CD14-positive monocyte (primary cell): ENCODE data around the gene LYRM4. TPM values are rescaled to one million over a fixed set of nuclear protein-coding genes. Genes with fewer than 3 reads are reported as not detected.
A peak's percentile ranks its signal among the peaks of the same experiment; 100 is the strongest.

Experiments
- DNase-seq, 3 donors: peaks; one replicate each; pipeline ENCODE4 v3.0.0-alpha.2; 2011 to 2022
- H2AFZ ChIP-seq: 2 replicates; pipeline ENCODE4 v1.6.0; 2012; ENCODE audit warnings: mild to moderate bottlenecking, low read depth, low read length, inconsistent platforms; ENCODE audit not compliant: insufficient read depth, poor library complexity, severe bottlenecking
- H3K27ac ChIP-seq, 2 donors: 1 replicate in 1 of 2; 2 replicates in 1 of 2; pipeline ENCODE4 v1.5.1; 2012 to 2013; ENCODE audit warnings: low read length in 2 of 2, control low read depth in 1 of 2, inconsistent platforms in 1 of 2, low read depth in 1 of 2, mild to moderate bottlenecking in 1 of 2
- H3K27me3 ChIP-seq, 2 donors: one replicate each; pipeline versions ENCODE4 v1.6.0 to v1.6.1; 2011 to 2013; ENCODE audit warnings: low read length in 2 of 2; ENCODE audit not compliant: control insufficient read depth in 2 of 2, insufficient read depth in 2 of 2
- H3K36me3 ChIP-seq, 2 donors: replicated peaks in 1 of 2; 1 replicate in 1 of 2; 2 replicates in 1 of 2; pipeline versions ENCODE4 v1.5.1 to v1.6.1; 2012 to 2013; ENCODE audit warnings: low read length in 2 of 2, control low read depth in 1 of 2, inconsistent platforms in 1 of 2, mild to moderate bottlenecking in 1 of 2; ENCODE audit not compliant: insufficient read depth in 2 of 2, control insufficient read depth in 1 of 2
- H3K4me1 ChIP-seq, 2 donors: 1 replicate in 1 of 2; 2 replicates in 1 of 2; pipeline versions ENCODE4 v1.5.1 to v1.6.1; 2012 to 2013; ENCODE audit warnings: low read length in 2 of 2, control low read depth in 1 of 2, inconsistent platforms in 1 of 2, mild to moderate bottlenecking in 1 of 2, moderate library complexity in 1 of 2; ENCODE audit not compliant: insufficient read depth in 2 of 2, control insufficient read depth in 1 of 2
- H3K4me2 ChIP-seq: replicated peaks from 2 replicates; pipeline ENCODE3; 2012; ENCODE audit warnings: low read length, moderate library complexity, mild to moderate bottlenecking; ENCODE audit not compliant: poor library complexity, severe bottlenecking; ENCODE audit errors: extremely low read depth
- H3K4me3 ChIP-seq, 3 experiments: fragments of 200-600 bp in 1 of 3; sonication (generic) in 1 of 3; replicated peaks in 1 of 3; 1 replicate in 2 of 3; 2 replicates in 1 of 3; pipeline ENCODE4 v1.5.1; 2011 to 2013; ENCODE audit warnings: low read length in 3 of 3, mild to moderate bottlenecking in 3 of 3, control low read depth in 2 of 3, low read depth in 2 of 3, inconsistent platforms in 1 of 3, moderate library complexity in 1 of 3
- H3K79me2 ChIP-seq: 2 replicates; pipeline ENCODE4 v1.6.0; 2012; ENCODE audit warnings: mild to moderate bottlenecking, control low read depth, inconsistent platforms, low read length, moderate library complexity; ENCODE audit not compliant: insufficient read depth
- H3K9ac ChIP-seq: 2 replicates; pipeline ENCODE4 v1.6.0; 2017; ENCODE audit warnings: low read length, mild to moderate bottlenecking; ENCODE audit not compliant: insufficient read depth, poor library complexity, severe bottlenecking
- H3K9me3 ChIP-seq, 2 donors: replicated peaks in 1 of 2; 1 replicate in 1 of 2; 2 replicates in 1 of 2; pipeline versions ENCODE4 v1.5.1 to v1.6.1; 2012 to 2013; ENCODE audit warnings: low read length in 2 of 2, control low read depth in 1 of 2; ENCODE audit not compliant: control insufficient read depth in 1 of 2, insufficient read depth in 1 of 2
- H4K20me1 ChIP-seq: 2 replicates; pipeline ENCODE4 v1.6.0; 2012; ENCODE audit warnings: mild to moderate bottlenecking, low read length, control low read depth, moderate library complexity; ENCODE audit not compliant: insufficient read depth
- H3K27ac Mint-ChIP-seq, 7 donors: one replicate each; pipeline ENCODE4 v1.8.0; 2020; ENCODE audit warnings: mild to moderate bottlenecking in 7 of 7, mixed read lengths in 7 of 7, moderate library complexity in 6 of 7, inconsistent platforms in 2 of 7
- H3K27me3 Mint-ChIP-seq, 3 donors: one replicate each; pipeline ENCODE4 v1.8.0; 2021 to 2022; ENCODE audit warnings: low read depth in 3 of 3, mild to moderate bottlenecking in 3 of 3, mixed read lengths in 3 of 3, moderate library complexity in 3 of 3, inconsistent platforms in 1 of 3
- H3K36me3 Mint-ChIP-seq, 2 donors: one replicate each; pipeline ENCODE4 v1.8.0; 2020; ENCODE audit warnings: mixed read lengths in 2 of 2, inconsistent platforms in 1 of 2, mild to moderate bottlenecking in 1 of 2
- H3K4me1 Mint-ChIP-seq: one replicate; pipeline ENCODE4 v1.8.0; 2020; ENCODE audit warnings: mild to moderate bottlenecking, mixed read lengths
- H3K4me3 Mint-ChIP-seq, 2 donors: one replicate each; pipeline ENCODE4 v1.8.0; 2020; ENCODE audit warnings: mild to moderate bottlenecking in 2 of 2, mixed read lengths in 2 of 2, moderate library complexity in 1 of 2
- H3K9me3 Mint-ChIP-seq, 7 donors: one replicate each; pipeline ENCODE4 v1.8.0; 2020 to 2022; ENCODE audit warnings: mixed read lengths in 7 of 7, mild to moderate bottlenecking in 6 of 7, moderate library complexity in 6 of 7, inconsistent platforms in 2 of 7
- WGBS: methylation state at CpG from one replicate; pipeline ENCODE4 v1.1.5; 2013; ENCODE audit warnings: missing lambda C conversion rate; ENCODE audit not compliant: insufficient coverage; 5-methylcytosine and 5-hydroxymethylcytosine counted together
- intact Hi-C, 2 donors: fragments of 100-400 bp; cut with micrococcal nuclease; formaldehyde crosslinking; loops; one replicate each; pipeline versions ENCODE4 v1.15.0 to v1.15.1; 2023
- polyA plus RNA-seq, 3 donors: library from polyadenylated mRNA; depleted of rRNA in 1 of 3; unstranded in 2 of 3; stranded (reverse) in 1 of 3; fragments of 300-500 nt in 2 of 3; fragments of >200 nt in 1 of 3; fragmentation: Illumina TruSeq in 2 of 3; gene quantifications; 1 replicate in 2 of 3; 2 replicates in 1 of 3; pipeline ENCODE4 v1.2.3, GENCODE V29; 2012 to 2021
- TF ChIP-seq, protein P1 (sequence below): fragments of 200-600 bp; IDR thresholded peaks from one replicate; pipeline ENCODE4 v1.8.0; 2022; ENCODE audit warnings: antibody characterized with exemption, mild to moderate bottlenecking

LYRM4 gene
- polyA plus RNA-seq, 3 donors, result 13.7 to 19.6 (median 18.1) TPM

GRCh38 chr6:5208057-5208456 is 52.7 kb downstream of the LYRM4 start:
- Mint-ChIP-seq H3K36me3 (peaks cover 9 to 18% of the 10 kb centered on the region in 2 donors), H3K27ac (peak overlapping the region in 1 of 7 donors; percentile 32), H3K4me1 (peaks cover 29% of the 10 kb centered on the region), H3K27me3 (no peaks in the 10 kb centered on the region), H3K9me3 (no peaks in the 10 kb centered on the region), H3K4me3 (no peak overlapping the region)
- Histone ChIP-seq H3K79me2 (no peaks in the 10 kb centered on the region), H3K4me3 (no peak overlapping the region), H3K27ac (no peak overlapping the region), H3K27me3 (no peaks in the 10 kb centered on the region), H3K4me1 (peaks cover 31 to 32% of the 10 kb centered on the region in 2 donors), H4K20me1 (no peaks in the 10 kb centered on the region), H3K9me3 (no peaks in the 10 kb centered on the region), H3K9ac (no peak overlapping the region), H2AFZ (no peak overlapping the region), H3K36me3 (peaks cover 0 to 3% of the 10 kb centered on the region in 2 donors), H3K4me2 (no peak overlapping the region)
- WGBS, result no CpG with 5 or more reads among the region's 2 CpGs
- DNase-seq, result no peak
- TF ChIP-seq, protein P1, sequence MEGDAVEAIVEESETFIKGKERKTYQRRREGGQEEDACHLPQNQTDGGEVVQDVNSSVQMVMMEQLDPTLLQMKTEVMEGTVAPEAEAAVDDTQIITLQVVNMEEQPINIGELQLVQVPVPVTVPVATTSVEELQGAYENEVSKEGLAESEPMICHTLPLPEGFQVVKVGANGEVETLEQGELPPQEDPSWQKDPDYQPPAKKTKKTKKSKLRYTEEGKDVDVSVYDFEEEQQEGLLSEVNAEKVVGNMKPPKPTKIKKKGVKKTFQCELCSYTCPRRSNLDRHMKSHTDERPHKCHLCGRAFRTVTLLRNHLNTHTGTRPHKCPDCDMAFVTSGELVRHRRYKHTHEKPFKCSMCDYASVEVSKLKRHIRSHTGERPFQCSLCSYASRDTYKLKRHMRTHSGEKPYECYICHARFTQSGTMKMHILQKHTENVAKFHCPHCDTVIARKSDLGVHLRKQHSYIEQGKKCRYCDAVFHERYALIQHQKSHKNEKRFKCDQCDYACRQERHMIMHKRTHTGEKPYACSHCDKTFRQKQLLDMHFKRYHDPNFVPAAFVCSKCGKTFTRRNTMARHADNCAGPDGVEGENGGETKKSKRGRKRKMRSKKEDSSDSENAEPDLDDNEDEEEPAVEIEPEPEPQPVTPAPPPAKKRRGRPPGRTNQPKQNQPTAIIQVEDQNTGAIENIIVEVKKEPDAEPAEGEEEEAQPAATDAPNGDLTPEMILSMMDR, result no peak
- intact Hi-C loops, result no loop called here

DNA sequence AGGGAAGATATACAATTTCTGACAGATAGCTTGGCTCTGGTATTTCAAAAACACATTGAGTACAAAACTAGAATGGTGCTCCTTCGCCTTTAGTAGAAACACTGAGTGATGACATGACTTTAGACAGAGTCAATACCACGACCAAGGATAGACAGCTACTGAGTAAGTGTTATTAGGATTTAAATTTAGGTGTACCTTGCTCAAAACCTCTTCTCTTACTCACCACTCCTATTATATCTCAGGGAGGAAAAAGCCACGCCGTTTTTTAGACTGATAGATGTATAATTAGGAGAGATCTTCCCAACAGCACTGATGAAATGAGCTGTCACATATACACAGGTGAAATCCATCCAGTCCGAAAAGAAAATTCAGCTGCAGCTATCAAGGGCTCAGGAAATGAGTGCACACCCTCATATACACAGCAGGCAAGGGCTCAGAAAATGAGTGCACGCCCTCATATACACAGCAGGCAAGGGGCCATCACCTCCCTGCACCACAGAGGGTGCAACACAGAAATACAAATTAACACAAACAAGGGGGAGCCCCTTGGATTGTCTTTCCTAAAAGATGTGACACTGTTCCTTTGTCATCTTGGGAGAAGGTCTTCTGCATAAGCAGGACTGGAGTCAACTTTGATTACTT is 53.7 kb downstream of the LYRM4 start:
- Histone ChIP-seq H3K4me2 (no peak overlapping the region), H3K4me3 (no peak overlapping the region), H3K4me1 (peaks cover 31 to 32% of the 10 kb centered on the region in 2 donors), H3K79me2 (no peaks in the 10 kb centered on the region), H3K36me3 (no peaks in the 10 kb centered on the region), H4K20me1 (no peaks in the 10 kb centered on the region), H3K9ac (no peak overlapping the region), H3K27ac (no peak overlapping the region), H3K27me3 (no peaks in the 10 kb centered on the region), H2AFZ (no peak overlapping the region), H3K9me3 (no peaks in the 10 kb centered on the region)
- WGBS, result 100% methylated on average over 2 of the region's 6 CpGs
- TF ChIP-seq, protein P1, result no peak
- Mint-ChIP-seq H3K9me3 (no peaks in the 10 kb centered on the region), H3K27ac (no peak overlapping the region), H3K36me3 (peaks cover 4 to 12% of the 10 kb centered on the region in 2 donors), H3K27me3 (no peaks in the 10 kb centered on the region), H3K4me1 (peaks cover 29% of the 10 kb centered on the region), H3K4me3 (no peak overlapping the region)
- no peak for DNase-seq
- intact Hi-C loops, result no loop called here
